DND-41 (cell line): ENCODE results near the gene CDH12.

Source experiments
- EZH2 ChIP-seq: IDR thresholded peaks from 3 replicates; pipeline ENCODE4 v1.6.1; 2012; ENCODE audit warnings: borderline replicate concordance, low read depth, mild to moderate bottlenecking, moderate library complexity, low read length, inconsistent platforms; ENCODE audit not compliant: severe bottlenecking
- TF ChIP-seq, protein P1 (sequence below): IDR thresholded peaks from 2 replicates; pipeline ENCODE4 v1.5.1; 2012; ENCODE audit warnings: borderline replicate concordance, low read length, moderate library complexity, mild to moderate bottlenecking; ENCODE audit not compliant: poor library complexity, severe bottlenecking; ENCODE audit errors: extremely low read depth

DNA sequence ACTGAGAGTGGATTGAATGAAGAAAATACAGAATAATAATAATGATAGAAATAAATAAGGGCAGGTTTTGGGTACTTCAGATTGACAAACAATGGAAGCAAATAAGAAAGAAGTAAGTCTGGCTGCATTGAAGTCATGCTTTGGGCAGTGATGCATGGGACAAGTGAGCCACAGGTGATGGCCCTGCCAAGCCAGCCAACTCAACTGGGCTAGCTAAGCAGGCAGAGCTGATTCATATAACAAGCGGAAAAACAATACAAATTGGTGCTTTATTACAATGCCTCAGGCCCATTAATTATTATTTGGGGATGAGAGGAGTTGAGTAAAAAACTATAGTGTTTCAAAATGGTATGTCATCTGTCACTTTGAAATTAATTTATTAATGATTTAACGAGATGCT is 502.0 kb downstream of the CDH12 start:
- TF ChIP-seq, protein P1, sequence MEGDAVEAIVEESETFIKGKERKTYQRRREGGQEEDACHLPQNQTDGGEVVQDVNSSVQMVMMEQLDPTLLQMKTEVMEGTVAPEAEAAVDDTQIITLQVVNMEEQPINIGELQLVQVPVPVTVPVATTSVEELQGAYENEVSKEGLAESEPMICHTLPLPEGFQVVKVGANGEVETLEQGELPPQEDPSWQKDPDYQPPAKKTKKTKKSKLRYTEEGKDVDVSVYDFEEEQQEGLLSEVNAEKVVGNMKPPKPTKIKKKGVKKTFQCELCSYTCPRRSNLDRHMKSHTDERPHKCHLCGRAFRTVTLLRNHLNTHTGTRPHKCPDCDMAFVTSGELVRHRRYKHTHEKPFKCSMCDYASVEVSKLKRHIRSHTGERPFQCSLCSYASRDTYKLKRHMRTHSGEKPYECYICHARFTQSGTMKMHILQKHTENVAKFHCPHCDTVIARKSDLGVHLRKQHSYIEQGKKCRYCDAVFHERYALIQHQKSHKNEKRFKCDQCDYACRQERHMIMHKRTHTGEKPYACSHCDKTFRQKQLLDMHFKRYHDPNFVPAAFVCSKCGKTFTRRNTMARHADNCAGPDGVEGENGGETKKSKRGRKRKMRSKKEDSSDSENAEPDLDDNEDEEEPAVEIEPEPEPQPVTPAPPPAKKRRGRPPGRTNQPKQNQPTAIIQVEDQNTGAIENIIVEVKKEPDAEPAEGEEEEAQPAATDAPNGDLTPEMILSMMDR, result no peak
- no peak for TF ChIP-seq EZH2
